Left hindlimb (tissue), 1 donor: Measurements from ENCODE around the gene SLC8B1.

Source experiments
- DNase-seq: peaks from one replicate; pipeline ENCODE4 v3.0.0-alpha.2; 2018

SLC8B1 gene

DNA sequence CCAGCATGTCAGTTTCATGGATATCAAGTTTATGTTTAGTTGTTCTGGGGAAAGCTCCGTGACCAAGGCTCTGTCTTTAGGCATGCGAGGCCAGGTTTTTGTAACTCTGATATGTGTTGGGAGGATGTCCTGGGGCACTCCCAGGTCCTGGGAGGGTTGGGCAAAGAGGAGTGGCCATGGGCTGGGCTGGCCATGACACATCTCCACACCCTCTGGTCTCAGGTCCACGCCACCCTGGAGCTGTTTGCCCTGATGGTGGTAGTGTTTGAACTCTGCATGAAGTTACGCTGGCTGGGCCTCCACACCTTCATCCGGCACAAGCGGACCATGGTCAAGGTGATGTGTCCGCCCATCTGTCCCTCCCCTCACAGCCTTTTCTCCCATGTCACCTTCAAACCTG, 67.3 kb downstream of the SLC8B1 start:
- DNase-seq: no peak

DNA sequence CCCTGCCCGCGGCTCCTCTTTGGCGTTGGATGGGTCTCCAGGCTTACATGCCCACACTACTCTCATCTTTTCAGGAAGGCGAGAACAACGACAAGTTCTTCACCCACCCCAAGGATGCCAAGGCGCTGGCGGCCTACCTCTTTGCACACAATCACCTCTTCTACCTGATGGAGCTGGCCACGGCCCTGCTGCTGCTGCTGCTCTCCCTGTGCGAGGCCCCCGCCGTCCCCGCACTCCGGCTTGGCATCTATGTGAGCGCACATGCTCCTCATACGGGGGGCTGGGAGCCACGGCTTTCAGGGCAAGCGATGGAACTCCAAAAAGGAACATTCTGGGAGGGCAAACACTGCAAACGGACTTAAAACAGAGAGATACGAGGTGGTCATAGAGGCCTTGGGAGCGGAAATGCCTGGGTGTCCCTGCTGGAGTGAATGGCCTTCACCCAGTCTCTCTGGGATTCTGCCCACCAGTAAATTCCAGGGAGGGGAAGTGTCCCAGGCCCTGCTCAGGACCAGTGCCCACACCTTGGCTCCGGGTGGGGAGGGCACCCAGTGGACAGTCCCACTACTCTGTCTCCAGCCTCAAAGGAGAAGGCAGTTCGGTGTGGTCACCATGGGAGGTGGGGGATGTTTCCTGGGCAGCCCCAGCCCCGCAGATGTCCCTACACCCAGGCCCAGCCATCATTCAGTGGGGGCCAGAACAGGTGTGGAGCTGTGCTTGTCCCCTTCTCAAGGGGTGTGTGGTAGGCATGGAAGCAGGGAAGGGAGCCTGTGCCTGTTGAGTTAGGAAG, 68.6 kb downstream of the SLC8B1 start:
- DNase-seq: no peak

DNA sequence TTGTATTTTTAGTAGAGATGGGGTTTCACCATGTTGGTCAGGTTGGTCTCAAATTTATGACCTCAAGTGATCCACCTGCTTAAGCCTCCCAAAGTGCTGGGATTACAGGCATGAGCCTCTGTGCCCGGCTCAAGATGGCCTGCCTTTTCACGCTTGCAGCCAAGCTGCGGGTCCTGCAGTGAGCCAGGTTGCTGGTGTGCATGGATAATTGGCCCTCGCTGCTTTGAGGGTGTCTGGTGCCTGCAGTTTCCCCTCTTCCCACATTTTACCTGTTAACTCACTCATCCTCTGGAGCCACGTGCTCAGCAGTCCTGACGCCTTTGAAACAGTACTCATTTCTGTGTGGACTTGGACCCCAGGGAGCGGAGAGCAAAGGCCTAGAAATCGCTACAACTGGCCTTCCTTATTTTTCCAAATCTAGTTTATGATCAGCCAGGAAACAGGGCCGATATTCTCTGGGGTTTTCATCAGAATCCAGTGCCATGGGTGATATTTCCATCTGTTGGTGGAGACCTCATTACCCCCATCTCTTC, 71.4 kb downstream of the SLC8B1 start:
- DNase-seq: no peak

DNA sequence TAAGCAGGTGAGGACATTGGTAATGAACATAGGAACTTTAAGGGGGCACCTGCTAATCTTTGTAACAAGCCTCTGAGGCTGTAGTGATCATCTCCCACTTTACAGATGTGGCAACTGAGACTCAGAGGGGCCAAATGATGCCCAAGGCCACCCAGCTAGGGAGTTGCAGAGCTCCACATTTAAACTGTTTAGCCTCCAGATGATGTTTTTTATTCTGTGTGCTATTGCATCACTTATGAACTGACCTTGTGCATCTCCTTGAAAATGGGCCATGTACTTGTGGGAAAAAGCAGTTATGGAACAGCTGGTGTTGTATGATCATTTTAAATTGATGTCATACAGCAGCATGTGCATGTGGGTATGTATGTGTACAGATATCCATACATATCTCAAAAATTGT, 72.2 kb downstream of the SLC8B1 start:
- no peak for DNase-seq

DNA sequence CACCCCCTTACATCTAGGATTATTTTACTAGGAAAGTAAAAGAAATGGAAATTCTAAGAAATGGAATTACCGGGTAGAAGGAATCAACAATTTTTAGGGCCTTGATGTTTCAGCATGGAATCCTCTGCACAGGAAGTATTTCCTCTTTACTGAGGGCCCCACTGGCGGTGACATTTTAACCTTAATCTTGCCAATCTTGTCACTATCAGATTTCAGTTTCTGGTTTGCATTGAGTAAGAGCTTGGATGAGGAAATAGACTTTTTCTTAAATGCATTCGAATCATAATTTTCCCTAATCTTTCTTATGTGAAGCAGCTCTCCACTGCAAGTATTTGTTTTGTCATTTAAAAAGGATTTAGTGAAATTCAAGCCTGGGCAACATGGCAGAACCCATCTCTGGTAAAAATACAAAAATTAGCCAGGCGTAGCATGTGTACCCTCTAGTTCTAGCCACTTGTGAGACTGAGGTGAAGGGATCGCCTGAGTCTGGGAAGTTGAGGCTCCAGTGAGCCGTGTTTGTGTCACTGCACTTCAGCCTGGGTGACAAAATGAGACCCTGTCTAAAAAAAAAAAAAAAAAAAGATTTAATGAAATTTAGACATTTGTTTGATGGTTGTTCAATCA, 73.0 kb downstream of the SLC8B1 start:
- DNase-seq: no peak

DNA sequence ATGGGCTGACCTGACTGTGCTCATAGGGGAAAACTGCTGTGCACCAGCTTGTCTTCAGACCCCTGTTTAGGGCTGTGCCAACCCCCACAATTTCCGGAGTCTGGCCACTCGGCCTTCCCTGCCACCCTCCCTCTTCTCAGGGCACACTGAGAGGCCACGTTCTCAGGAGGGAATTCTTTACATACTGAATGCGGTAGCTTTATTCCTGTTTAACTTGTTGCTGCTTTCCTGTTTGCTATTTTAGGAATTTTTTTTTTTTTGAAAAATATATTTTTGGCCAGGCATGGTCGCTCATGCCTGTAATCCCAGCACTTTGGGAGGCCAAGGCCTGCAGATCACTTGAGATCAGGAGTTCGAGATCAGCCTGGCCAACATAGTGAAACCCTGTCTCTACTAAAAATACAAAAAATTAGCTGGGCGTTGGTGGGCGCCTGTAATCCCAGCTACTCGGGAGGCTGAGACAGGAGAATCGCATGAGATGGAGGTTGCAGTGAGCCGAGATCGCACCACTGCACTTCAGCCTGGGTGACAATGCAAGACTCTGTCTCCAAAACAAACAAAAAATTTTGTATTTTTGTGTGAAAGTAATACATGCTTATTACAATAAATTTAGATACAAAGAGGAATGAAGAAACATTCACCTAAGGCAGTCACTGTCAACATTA, 74.1 kb downstream of the SLC8B1 start:
- no peak for DNase-seq

DNA sequence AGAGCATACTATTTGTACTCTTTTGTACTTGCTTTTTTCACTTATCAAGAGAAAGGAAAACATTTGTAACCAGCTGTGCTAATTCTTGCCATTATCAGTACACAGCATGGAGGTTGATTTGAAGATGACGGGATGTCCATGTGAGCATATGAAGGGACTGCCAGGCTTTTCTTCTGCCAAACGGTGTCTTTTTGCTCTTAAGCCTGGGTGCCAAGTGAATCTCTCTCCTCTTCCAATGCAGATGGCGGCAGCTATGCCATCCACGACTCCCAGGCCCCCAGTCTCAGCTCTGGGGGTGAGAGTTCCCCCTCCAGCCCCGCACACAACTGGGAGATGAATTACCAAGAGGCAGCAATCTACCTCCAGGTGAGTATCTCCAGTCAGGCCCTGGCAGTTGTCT, 74.8 kb downstream of the SLC8B1 start:
- DNase-seq: no peak

DNA sequence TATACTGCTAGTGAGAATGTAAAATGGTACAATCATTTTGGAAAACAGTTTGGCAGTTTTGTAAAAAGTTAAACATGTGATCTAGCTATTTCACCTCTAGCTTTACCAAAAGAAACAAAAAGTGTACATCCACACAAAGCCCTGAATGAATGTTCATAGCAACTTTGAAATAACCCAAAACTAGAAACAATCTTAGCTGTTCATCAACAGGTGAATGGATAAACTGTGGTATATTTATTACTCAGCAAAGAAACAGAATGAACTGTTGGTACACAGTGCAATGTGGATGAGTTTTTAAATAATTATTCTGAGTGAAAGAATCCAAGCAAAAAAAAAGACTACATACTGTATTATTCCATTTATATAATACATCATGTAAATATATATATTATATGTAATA, 77.3 kb downstream of the SLC8B1 start:
- no peak for DNase-seq

DNA sequence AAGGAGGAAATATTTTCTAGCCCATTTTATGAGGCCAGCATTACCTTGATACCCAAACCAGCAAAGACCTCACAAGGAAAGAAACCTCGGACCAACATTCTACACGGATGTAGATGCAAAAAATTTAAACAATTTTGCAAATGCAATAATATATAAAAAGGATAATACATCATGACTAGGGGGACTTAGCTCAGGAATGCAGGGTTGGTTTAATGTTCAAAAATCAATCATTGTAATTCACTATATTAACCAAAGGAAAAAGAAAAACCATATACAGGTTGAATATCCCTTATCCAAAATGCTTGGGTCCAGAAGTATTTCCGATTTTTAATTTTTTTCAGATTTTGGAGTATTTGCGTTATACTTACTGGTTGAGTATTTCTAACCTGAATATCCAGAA, 80.6 kb downstream of the SLC8B1 start:
- DNase-seq: no peak

DNA sequence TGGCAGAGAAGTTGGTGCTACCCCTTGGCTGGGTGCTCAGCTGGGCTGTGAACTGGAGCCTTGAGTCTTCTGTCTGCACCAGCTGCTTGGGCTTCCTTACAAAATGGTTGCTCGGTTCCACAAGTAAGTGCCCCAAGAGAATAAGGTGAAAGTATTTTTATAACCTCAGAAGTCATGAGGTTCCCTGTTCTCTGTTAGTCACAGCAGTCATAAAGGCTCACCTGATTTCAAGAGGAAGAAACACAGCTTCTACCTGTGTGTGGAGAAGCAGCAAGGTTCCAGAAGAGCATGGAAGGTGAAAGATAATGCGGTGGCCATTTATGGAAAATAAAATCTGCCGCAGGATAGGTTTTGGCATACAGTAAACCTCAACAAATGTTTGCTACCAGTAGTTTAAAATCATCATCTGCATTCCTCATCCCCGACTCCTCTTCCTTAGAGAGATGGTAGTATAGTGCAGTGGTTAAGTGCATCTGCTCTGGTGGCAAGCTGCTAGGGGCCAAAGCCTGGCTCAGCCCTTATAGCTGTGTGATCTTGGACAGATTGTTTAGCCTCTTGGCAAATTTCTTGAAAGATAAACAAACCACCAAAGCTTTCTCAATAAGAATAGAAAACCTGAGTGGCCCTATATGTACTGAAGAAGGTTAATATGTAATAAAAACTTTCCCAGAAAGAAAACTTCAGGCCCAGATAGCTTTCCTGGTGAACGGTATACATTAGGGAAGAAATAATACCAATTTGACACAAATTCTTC, 81.2 kb downstream of the SLC8B1 start:
- DNase-seq: no peak

DNA sequence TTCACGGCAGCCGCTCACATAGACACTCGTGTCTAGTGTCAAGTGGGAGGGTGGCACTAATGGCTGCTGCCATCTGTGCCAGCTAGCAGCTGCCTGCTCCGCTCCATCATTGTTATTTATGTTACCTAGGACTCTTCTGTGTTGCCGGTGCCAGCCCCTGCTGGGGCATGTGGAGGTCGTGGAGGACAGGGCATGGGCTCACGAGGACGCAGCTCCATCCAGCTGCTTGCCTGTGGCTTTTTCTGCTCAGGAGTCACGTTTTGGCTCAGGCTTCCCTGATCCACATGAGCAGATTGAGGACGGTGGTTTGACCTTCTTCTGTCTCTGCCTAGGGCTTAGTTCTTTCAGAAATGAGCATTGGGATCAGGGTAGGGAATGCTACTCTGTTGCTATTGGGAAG, 82.4 kb downstream of the SLC8B1 start:
- no peak for DNase-seq

DNA sequence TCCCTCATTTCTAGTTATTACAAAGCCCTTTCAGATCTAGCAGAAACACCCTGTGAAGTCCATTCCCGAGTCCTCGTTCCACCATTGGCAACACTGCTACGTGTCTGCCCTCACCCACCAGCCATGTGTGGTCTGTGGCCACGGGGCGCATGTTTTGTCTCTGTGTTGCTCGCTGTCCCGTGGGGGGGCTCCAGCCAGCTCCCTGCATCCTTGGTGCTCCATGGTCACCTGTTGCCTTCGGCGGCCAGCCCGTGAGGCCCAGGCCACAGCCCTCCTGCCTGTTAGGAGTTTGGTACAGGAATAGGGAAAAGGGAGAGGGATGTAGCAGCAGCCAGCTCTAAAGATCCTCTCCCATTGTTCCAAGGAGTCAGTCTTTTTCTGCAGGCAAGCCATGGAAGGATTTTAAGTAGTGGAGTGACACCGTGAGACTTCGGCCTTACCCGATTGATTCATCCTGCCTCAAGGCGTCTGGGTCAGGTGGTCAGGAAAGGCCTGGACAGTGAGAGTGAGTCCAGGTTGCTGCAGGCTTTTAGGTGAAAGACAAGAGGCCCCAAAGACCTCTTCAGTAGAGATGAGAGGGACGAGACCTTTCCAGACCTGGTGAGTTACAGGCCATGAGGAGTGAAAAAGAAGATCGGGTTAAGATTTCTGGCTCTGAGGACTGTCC, 83.4 kb downstream of the SLC8B1 start:
- DNase-seq: no peak

DNA sequence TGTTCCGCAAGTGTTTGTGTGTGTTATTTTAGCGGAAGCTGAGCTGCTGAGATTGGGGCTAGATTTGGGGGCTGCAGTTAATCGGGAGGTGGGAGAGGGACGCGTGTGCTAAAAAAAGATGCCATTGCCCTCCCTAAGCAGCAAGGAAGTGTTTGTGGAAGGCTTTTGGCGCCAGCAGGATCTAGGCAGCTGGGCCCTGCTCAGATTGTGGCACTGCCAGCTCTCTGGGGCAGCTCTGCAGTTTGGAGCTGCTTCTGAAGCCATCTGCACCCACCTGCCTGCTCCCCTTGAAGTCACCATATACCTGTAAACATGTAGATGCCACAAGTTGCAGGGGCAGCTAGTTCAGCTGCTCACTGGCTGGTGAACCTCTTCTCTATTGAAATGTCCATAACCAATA, 84.9 kb downstream of the SLC8B1 start:
- no peak for DNase-seq

DNA sequence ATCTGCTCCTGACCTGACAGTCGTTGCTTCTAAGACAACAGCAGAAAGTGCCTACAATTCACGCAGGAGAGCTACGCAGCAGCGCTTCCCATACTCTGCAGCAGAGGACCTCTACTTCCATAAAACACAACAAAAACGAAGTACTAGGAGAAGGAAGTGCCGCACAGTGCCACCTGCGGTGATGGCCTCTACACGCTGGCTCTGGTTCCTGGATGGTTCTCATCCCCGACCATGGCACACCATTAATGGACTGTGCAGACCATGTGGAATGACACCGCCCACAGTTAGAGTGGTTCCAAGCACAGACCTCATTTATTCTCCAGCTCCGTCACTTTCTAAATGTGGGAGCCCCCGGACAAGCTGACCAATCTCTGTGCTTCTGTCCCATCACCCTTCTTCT, 85.4 kb downstream of the SLC8B1 start:
- DNase-seq: no peak

DNA sequence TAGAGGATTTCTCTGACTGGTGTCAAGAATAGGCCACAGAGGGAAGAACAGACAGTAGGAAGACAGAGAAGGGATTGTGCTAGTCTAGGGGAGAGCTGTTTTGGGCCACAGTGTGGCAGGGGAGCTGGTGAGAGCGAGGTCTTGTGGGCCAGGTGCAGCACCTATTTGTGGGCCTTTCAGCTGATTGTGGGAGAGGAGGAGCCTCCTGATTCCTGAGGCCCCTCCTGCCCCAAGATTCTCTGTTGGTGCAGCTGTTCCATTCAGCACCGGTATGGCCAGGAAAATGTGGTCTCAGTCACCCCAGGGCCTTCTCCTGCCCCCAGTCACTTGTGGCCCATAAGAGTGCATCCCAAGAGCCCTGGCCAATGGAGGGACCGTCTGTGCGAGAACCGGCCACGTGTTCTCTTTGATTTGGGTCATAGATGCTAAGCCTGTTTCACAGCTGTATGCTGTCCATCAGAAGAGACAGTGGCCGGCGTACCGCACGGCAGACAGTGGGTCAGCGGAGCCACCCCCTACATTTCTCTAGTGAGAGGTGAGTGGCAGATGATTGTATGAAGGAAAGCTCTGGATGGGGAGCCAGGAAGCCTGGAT, 86.0 kb downstream of the SLC8B1 start:
- DNase-seq: no peak
